DOHH2 (cell line): Measurements from ENCODE around the gene SIAH1.

Experiments
- H3F3A ChIP-seq: fragments of 200-600 bp; sonication (generic), shearing (Covaris generic); 2 replicates; pipeline ENCODE4 v1.6.0; 2016; ENCODE audit warnings: antibody characterized with exemption, mild to moderate bottlenecking; ENCODE audit not compliant: control insufficient read depth, insufficient read depth
- H3K27ac ChIP-seq: fragments of 200-600 bp; sonication (generic); 2 replicates; pipeline ENCODE4 v1.5.1; 2014; ENCODE audit warnings: low read depth, mild to moderate bottlenecking, low read length, moderate library complexity
- H3K27me3 ChIP-seq: fragments of 200-600 bp; sonication (generic); 2 replicates; pipeline ENCODE4 v1.6.1; 2014; ENCODE audit warnings: mild to moderate bottlenecking, low read length, mixed read lengths; ENCODE audit not compliant: control insufficient read depth
- H3K36me3 ChIP-seq: fragments of 200-600 bp; sonication (generic); 2 replicates; pipeline ENCODE4 v1.6.1; 2014; ENCODE audit warnings: mild to moderate bottlenecking, low read length, moderate library complexity, mixed read lengths; ENCODE audit not compliant: control insufficient read depth
- H3K4me1 ChIP-seq: fragments of 200-600 bp; sonication (generic); 2 replicates; pipeline ENCODE4 v1.6.1; 2014; ENCODE audit warnings: mild to moderate bottlenecking, low read length, mixed read lengths; ENCODE audit not compliant: control insufficient read depth
- H3K4me2 ChIP-seq: fragments of 200-600 bp; sonication (generic); 2 replicates; pipeline ENCODE4 v1.6.0; 2014; ENCODE audit warnings: mild to moderate bottlenecking, low read length, moderate library complexity
- H3K4me3 ChIP-seq: fragments of 200-600 bp; sonication (generic); 2 replicates; pipeline ENCODE4 v1.5.1; 2014; ENCODE audit warnings: mild to moderate bottlenecking, low read length, mixed read lengths
- H3K79me2 ChIP-seq: fragments of 200-600 bp; sonication (generic); 2 replicates; pipeline ENCODE4 v1.6.1; 2014; ENCODE audit warnings: mild to moderate bottlenecking, low read length, mixed read lengths; ENCODE audit not compliant: control insufficient read depth
- H3K9me2 ChIP-seq: fragments of 200-600 bp; sonication (generic); replicated peaks from 2 replicates; pipeline ENCODE4 v1.6.1; 2014; ENCODE audit warnings: mild to moderate bottlenecking, low read length, mixed read lengths; ENCODE audit not compliant: control insufficient read depth
- H3K9me3 ChIP-seq: fragments of 200-600 bp; sonication (generic); 2 replicates; pipeline ENCODE4 v1.6.1; 2014; ENCODE audit warnings: antibody characterized with exemption, low read length, mixed read lengths; ENCODE audit not compliant: control insufficient read depth, insufficient read depth
- H4K20me1 ChIP-seq: fragments of 200-600 bp; sonication (generic); 2 replicates; pipeline ENCODE4 v1.6.0; 2014; ENCODE audit warnings: low read depth, mild to moderate bottlenecking, antibody characterized with exemption, low read length, moderate library complexity; ENCODE audit not compliant: control insufficient read depth, insufficient read depth
- EZH2phosphoT487 ChIP-seq: fragments of 200-600 bp; sonication (generic); IDR thresholded peaks from 2 replicates; pipeline ENCODE4 v1.6.1; 2017; ENCODE audit warnings: borderline replicate concordance, mild to moderate bottlenecking, antibody characterized with exemption, low read length, moderate library complexity, mixed read lengths
- TF ChIP-seq, protein P1 (sequence below): fragments of 200-600 bp; sonication (generic); IDR thresholded peaks from one replicate; pipeline ENCODE4 v1.5.1; 2014; ENCODE audit warnings: antibody characterized with exemption, mild to moderate bottlenecking, low read depth, low read length; ENCODE audit not compliant: poor library complexity, severe bottlenecking

SIAH1 gene

GRCh38 chr16:48395375-48395774 is 10.2 kb upstream of the SIAH1 start:
- Histone ChIP-seq H3F3A (no peaks in the 10 kb centered on the region), H3K79me2 (no peaks in the 10 kb centered on the region), H3K4me2 (no peak overlapping the region), H3K27ac (no peak overlapping the region), H3K4me1 (no peaks in the 10 kb centered on the region), H3K27me3 (no peaks in the 10 kb centered on the region), H3K4me3 (no peak overlapping the region), H3K9me3 (no peaks in the 10 kb centered on the region), H4K20me1 (no peaks in the 10 kb centered on the region), H3K36me3 (no peaks in the 10 kb centered on the region), H3K9me2 (no peaks in the 10 kb centered on the region)
- no peak for TF ChIP-seq EZH2phosphoT487
- TF ChIP-seq, protein P1, sequence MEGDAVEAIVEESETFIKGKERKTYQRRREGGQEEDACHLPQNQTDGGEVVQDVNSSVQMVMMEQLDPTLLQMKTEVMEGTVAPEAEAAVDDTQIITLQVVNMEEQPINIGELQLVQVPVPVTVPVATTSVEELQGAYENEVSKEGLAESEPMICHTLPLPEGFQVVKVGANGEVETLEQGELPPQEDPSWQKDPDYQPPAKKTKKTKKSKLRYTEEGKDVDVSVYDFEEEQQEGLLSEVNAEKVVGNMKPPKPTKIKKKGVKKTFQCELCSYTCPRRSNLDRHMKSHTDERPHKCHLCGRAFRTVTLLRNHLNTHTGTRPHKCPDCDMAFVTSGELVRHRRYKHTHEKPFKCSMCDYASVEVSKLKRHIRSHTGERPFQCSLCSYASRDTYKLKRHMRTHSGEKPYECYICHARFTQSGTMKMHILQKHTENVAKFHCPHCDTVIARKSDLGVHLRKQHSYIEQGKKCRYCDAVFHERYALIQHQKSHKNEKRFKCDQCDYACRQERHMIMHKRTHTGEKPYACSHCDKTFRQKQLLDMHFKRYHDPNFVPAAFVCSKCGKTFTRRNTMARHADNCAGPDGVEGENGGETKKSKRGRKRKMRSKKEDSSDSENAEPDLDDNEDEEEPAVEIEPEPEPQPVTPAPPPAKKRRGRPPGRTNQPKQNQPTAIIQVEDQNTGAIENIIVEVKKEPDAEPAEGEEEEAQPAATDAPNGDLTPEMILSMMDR = no peak

DNA sequence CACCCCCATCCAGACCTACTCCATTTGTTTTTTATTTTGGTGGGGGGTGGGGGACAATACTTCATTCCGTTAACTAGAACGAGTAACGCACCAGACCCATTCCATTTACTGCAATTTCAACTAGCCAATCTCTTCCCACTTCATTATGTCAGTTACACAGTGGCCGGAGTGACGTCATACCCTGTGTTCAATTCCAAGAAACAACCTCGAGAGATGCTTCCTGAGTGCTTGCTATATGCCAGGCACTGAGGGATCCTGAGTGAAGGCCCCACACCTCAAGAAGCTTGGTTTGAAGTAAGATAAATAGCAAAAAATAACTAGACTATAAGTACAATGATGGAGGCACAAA is 9.1 kb upstream of the SIAH1 start:
- TF ChIP-seq EZH2phosphoT487 = no peak
- TF ChIP-seq, protein P1 = no peak
- Histone ChIP-seq H3K79me2 (no peaks in the 10 kb centered on the region), H3K9me3 (no peaks in the 10 kb centered on the region), H3K27ac (no peak overlapping the region), H3K4me2 (no peak overlapping the region), H3K27me3 (no peaks in the 10 kb centered on the region), H3K4me1 (no peaks in the 10 kb centered on the region), H3K36me3 (no peaks in the 10 kb centered on the region), H4K20me1 (no peaks in the 10 kb centered on the region), H3K9me2 (no peaks in the 10 kb centered on the region), H3F3A (no peaks in the 10 kb centered on the region), H3K4me3 (no peak overlapping the region)

GRCh38 chr16:48393485-48394354 is 8.5 kb upstream of the SIAH1 start:
- H3K4me1 ChIP-seq = no peaks in the 10 kb centered on the region
- no peaks in the 10 kb centered on the region for H3K9me2 ChIP-seq
- H3K27ac ChIP-seq = no peak overlapping the region
- H3F3A ChIP-seq = no peaks in the 10 kb centered on the region
- no peak overlapping the region for H3K4me3 ChIP-seq
- H3K36me3 ChIP-seq = no peaks in the 10 kb centered on the region
- no peaks in the 10 kb centered on the region for H3K9me3 ChIP-seq
- H3K27me3 ChIP-seq = no peaks in the 10 kb centered on the region
- no peak for TF ChIP-seq EZH2phosphoT487
- TF ChIP-seq, protein P1 = no peak
- H3K4me2 ChIP-seq = no peak overlapping the region
- H4K20me1 ChIP-seq = no peaks in the 10 kb centered on the region
- no peaks in the 10 kb centered on the region for H3K79me2 ChIP-seq
